ENCODE results near the gene SUSD1. TPM values are rescaled to one million over a fixed set of nuclear protein-coding genes. Genes with fewer than 3 reads are reported as not detected.

SUSD1 gene
- total RNA-seq, 2 experiments from 2014 or later: 0.32 TPM; not detected in 1

DNA sequence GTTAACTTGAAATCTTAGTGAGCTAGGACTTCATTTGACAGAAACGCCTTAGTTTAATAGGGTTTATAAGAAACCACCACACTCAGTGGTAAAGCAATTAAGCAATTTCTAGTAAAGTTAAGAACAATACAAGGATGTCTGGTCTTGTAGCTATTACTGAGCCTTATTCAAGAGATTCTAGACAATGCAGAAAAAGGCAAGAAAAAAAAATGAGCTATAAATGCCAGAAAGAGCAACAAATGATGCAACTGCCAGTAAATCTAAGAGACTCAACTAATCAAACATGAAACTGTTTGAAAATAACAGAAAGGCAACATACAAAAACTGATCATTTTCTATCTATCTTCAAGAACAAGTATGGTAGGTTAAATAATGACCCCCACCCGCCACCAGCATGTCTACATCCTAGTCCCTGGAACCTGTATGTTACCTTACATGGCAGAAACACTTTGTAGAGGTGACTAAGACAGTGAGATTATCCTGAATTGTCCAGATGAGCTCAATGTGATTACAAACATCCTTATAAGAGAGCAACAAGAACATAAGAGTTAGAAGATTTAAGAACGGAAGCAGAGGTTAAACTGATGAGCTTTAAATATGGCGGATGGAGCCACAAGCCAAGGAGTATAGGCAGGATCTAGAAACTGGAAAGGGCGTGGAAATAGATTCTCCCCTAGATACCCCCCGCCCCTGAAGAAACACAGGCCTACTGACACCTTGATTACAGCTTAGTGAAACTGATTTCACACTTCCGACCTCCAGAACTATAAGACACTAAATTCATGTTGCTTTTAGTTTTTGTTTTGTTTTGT lies 93.0 kb downstream of the SUSD1 start:
- Histone ChIP-seq H2AFZ (ENCODE audit: low read length) (no peak overlapping the region), H3K4me2 (ENCODE audit: low read length) (no peak overlapping the region), H3K9me3 (ENCODE audit: low read length) (no peaks in the 10 kb centered on the region), H3K9me2 (ENCODE audit: insufficient read depth, low read length) (no peaks in the 10 kb centered on the region), H3K4me3 (ENCODE audit: low read depth, low read length, poor library complexity, severe bottlenecking) (no peak overlapping the region), H4K20me1 (ENCODE audit: insufficient read depth, low read length) (no peaks in the 10 kb centered on the region), H3K79me2 (ENCODE audit: insufficient read depth, low read depth, low read length) (no peaks in the 10 kb centered on the region), H3K36me3 (ENCODE audit: insufficient read depth, low read length) (no peaks in the 10 kb centered on the region), H3K4me1 (ENCODE audit: insufficient read depth, low read length, poor library complexity, severe bottlenecking) (peaks cover 8% of the 10 kb centered on the region), H3K27ac (ENCODE audit: low read depth, low read length, poor library complexity, severe bottlenecking) (no peak overlapping the region)
- TF ChIP-seq, protein P1, sequence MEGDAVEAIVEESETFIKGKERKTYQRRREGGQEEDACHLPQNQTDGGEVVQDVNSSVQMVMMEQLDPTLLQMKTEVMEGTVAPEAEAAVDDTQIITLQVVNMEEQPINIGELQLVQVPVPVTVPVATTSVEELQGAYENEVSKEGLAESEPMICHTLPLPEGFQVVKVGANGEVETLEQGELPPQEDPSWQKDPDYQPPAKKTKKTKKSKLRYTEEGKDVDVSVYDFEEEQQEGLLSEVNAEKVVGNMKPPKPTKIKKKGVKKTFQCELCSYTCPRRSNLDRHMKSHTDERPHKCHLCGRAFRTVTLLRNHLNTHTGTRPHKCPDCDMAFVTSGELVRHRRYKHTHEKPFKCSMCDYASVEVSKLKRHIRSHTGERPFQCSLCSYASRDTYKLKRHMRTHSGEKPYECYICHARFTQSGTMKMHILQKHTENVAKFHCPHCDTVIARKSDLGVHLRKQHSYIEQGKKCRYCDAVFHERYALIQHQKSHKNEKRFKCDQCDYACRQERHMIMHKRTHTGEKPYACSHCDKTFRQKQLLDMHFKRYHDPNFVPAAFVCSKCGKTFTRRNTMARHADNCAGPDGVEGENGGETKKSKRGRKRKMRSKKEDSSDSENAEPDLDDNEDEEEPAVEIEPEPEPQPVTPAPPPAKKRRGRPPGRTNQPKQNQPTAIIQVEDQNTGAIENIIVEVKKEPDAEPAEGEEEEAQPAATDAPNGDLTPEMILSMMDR (conservative IDR thresholded peaks at IDR 0.05; ENCODE audit: low read length): no peak
- no peak for TF ChIP-seq EZH2phosphoT487 (IDR thresholded peaks at IDR 0.05; ENCODE audit: borderline replicate concordance, low read depth, low read length)
- BruUV-seq (replicated peaks): no TSS peak
- CTCF ChIA-PET (ENCODE audit: unreplicated experiment): interaction anchor here (1.0 kb wide), 1 partner anchor 197 kb away, joined by 3 read pairs; no protein-coding TSS in a partner anchor
- POLR2A ChIA-PET: interaction anchor here (1.1 to 1.3 kb wide), 2 partner anchors 109 to 287 kb away, joined by 3 to 8 read pairs; no protein-coding TSS in a partner anchor
- intact Hi-C loops (cut with micrococcal nuclease; ENCODE audit: unreplicated experiment): no loop called here
- no peak for DNase-seq (ENCODE audit: low spot score)

DNA sequence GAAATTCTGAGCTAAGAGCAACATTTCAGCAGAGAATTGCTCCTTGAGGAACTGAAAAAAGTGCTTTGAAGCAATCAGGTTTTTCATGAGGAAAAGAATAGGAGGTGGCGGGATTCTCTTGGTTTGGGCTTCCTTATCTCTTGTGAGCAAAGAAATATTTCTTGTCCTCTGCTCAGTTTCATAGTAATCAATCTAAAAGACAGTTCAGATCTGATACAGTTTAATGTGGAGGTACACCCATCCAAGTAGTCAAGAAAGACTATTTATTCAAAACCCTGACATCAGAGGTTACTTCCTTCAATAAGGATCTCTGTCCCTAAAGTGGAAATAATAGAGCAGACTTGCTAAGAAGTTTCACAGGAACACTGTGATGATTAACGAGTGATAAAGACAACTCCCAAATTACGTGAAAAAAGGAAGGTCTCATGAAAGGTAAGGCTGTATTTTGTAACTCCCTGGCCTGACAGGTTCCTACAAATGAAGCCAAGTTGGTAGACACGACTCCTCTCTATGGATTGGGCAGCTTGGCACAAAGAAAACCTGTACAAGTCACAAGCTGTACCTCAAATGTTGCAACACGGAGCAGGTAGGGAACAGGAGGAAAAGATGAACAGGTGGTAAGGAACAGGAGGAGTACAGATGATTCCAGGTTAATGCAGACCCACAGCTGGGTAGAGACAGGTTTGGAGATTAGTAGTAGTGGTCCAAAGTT lies 94.1 kb downstream of the SUSD1 start:
- intact Hi-C loops (cut with micrococcal nuclease; ENCODE audit: unreplicated experiment): no loop called here
- POLR2A ChIA-PET: interaction anchor here (1.1 kb wide), 1 partner anchor 110 kb away, joined by 3 read pairs; no protein-coding TSS in a partner anchor

DNA sequence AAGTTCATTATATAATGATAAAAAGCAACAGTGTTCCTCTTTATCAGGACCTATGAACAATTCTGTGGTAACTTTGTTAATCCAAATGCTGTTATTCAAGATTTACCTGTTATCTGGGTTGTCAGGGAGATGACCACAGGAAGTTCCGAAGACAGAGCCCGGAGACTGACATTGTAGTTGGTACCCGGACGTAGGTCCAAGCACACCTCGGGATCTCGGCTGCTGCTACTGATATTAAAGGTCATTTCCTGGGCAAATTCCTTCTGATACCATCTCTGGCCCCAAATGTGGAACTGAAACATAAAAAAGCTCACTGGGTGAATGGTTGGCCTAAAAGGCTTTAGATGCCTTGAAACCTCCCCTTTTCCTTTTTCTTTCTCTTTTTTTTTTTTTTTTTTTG lies 96.7 kb downstream of the SUSD1 start:
- H4K20me1 ChIP-seq (ENCODE audit: insufficient read depth, low read length): no peaks in the 10 kb centered on the region
- no peak overlapping the region for H2AFZ ChIP-seq (ENCODE audit: low read length)
- intact Hi-C loops (cut with micrococcal nuclease; ENCODE audit: unreplicated experiment): loop anchor here (10.0 kb wide), 3 partner anchors 154 to 484 kb away; partner anchors contain the start of genes PTGR1 and UGCG
- DNase-seq (ENCODE audit: low spot score): peak; percentile 36
- H3K4me2 ChIP-seq (ENCODE audit: low read length): 0 out of 2 replicates have a peak overlapping the region, but pooled peaks have one; percentile 20
- H3K27ac ChIP-seq (ENCODE audit: low read depth, low read length, poor library complexity, severe bottlenecking): no peak overlapping the region
- no peaks in the 10 kb centered on the region for H3K9me3 ChIP-seq (ENCODE audit: low read length)
- H3K4me1 ChIP-seq (ENCODE audit: insufficient read depth, low read length, poor library complexity, severe bottlenecking): peaks cover 8% of the 10 kb centered on the region
- no peaks in the 10 kb centered on the region for H3K36me3 ChIP-seq (ENCODE audit: insufficient read depth, low read length)
- BruUV-seq (replicated peaks): no TSS peak
- H3K9me2 ChIP-seq (ENCODE audit: insufficient read depth, low read length): no peaks in the 10 kb centered on the region
- TF ChIP-seq, protein P1 (conservative IDR thresholded peaks at IDR 0.05; ENCODE audit: low read length): no peak
- TF ChIP-seq EZH2phosphoT487 (IDR thresholded peaks at IDR 0.05; ENCODE audit: borderline replicate concordance, low read depth, low read length): no peak
- H3K79me2 ChIP-seq (ENCODE audit: insufficient read depth, low read depth, low read length): no peaks in the 10 kb centered on the region
- ChIA-PET POLR2A (interaction anchor here (0.6 to 0.7 kb wide), 2 partner anchors 306 to 379 kb away, joined by 3 to 7 read pairs; no protein-coding TSS in a partner anchor), CTCF (ENCODE audit: unreplicated experiment) (no interaction called here)
- no peak overlapping the region for H3K4me3 ChIP-seq (ENCODE audit: low read depth, low read length, poor library complexity, severe bottlenecking)

More for the DNA sequence above, 94.1 kb downstream of the SUSD1 start:
- Histone ChIP-seq H3K4me2 (ENCODE audit: low read length) (no peak overlapping the region), H3K4me1 (ENCODE audit: insufficient read depth, low read length, poor library complexity, severe bottlenecking) (peaks cover 8% of the 10 kb centered on the region), H3K4me3 (ENCODE audit: low read depth, low read length, poor library complexity, severe bottlenecking) (no peak overlapping the region), H4K20me1 (ENCODE audit: insufficient read depth, low read length) (no peaks in the 10 kb centered on the region), H3K9me2 (ENCODE audit: insufficient read depth, low read length) (no peaks in the 10 kb centered on the region), H3K79me2 (ENCODE audit: insufficient read depth, low read depth, low read length) (no peaks in the 10 kb centered on the region), H3K9me3 (ENCODE audit: low read length) (no peaks in the 10 kb centered on the region), H3K27ac (ENCODE audit: low read depth, low read length, poor library complexity, severe bottlenecking) (no peak overlapping the region), H3K36me3 (ENCODE audit: insufficient read depth, low read length) (no peaks in the 10 kb centered on the region), H2AFZ (ENCODE audit: low read length) (no peak overlapping the region)
- TF ChIP-seq EZH2phosphoT487 (IDR thresholded peaks at IDR 0.05; ENCODE audit: borderline replicate concordance, low read depth, low read length): no peak
- CTCF ChIA-PET (ENCODE audit: unreplicated experiment): no interaction called here
- DNase-seq (ENCODE audit: low spot score): no peak
- BruUV-seq (replicated peaks): no TSS peak
